Vagina (tissue), 2 donors: ENCODE data around the gene IRF5. TPM values are rescaled to one million over a fixed set of nuclear protein-coding genes. Genes with fewer than 3 reads are reported as not detected.
"Not testable (repeated sequence)": the region's sequence is repeated elsewhere in the genome, so short reads cannot be mapped to it uniquely, and the experiment has no call there.

Source experiments
- DNase-seq, 2 donors: peaks; one replicate each; pipeline ENCODE4 v3.0.0-alpha.2; 2017; ENCODE audit errors: extremely low spot score in 2 of 2
- H3K27ac ChIP-seq: fragments of 200-600 bp; sonication (generic); one replicate; pipeline ENCODE4 v1.5.1; 2019
- H3K27me3 ChIP-seq: fragments of 200-600 bp; sonication (generic); one replicate; pipeline ENCODE4 v1.5.1; 2019
- H3K36me3 ChIP-seq, 2 donors: fragments of 200-600 bp; sonication (generic); one replicate each; pipeline ENCODE4 v1.5.1; 2017 to 2019
- H3K4me1 ChIP-seq: fragments of 200-600 bp; sonication (generic); one replicate; pipeline ENCODE4 v1.5.1; 2019
- H3K4me3 ChIP-seq, 2 donors: fragments of 200-600 bp; sonication (generic); 1 replicate in 1 of 2; 2 replicates in 1 of 2; pipeline ENCODE4 v1.5.1; 2016 to 2019
- H3K9me3 ChIP-seq: fragments of 200-600 bp; sonication (generic); one replicate; pipeline ENCODE4 v1.5.1; 2019
- POLR2A ChIP-seq, 2 donors: fragments of 450-650 bp; IDR thresholded peaks; one replicate each; pipeline ENCODE4 v1.6.1; 2017; ENCODE audit warnings: antibody characterized with exemption in 2 of 2, mild to moderate bottlenecking in 2 of 2, moderate library complexity in 2 of 2
- POLR2AphosphoS5 ChIP-seq, 2 donors: sonication (generic); formaldehyde crosslinking; IDR thresholded peaks; one replicate each; pipeline ENCODE4 v1.9.0; 2017; ENCODE audit warnings: antibody characterized with exemption in 2 of 2, mild to moderate bottlenecking in 2 of 2, low read depth in 1 of 2; ENCODE audit not compliant: insufficient read depth in 1 of 2
- intact Hi-C: fragments of 100-400 bp; cut with DNase I; formaldehyde crosslinking; loops from one replicate; pipeline ENCODE4 v1.15.1; 2023
- total RNA-seq: library from RNA; depleted of rRNA; stranded (reverse); fragments of >200 nt; gene quantifications from one replicate; pipeline ENCODE4 v1.2.3, GENCODE V29; 2016
- TF ChIP-seq, protein P1 (sequence below), 3 experiments: fragments of 450-650 bp in 2 of 3; fragments of 200-600 bp in 1 of 3; sonication (generic) in 1 of 3; IDR thresholded peaks; one replicate each; pipeline ENCODE4 v1.5.1; 2017 to 2019; ENCODE audit warnings: antibody characterized with exemption in 3 of 3, mild to moderate bottlenecking in 2 of 3, moderate library complexity in 2 of 3

Gene IRF5
- total RNA-seq, 1 donor from 2014 or later = 15.0 TPM

- DNase-seq = no peak
- Histone ChIP-seq H3K27me3 (no peaks in the 10 kb centered on the region), H3K9me3 (no peaks in the 10 kb centered on the region), H3K4me3 (peak within 1 kb of the TSS; percentile 10 to 40), H3K27ac (no peak within 1 kb of the TSS), H3K4me1 (peaks cover 24% of the 10 kb centered on the region), H3K36me3 (no peaks in the 10 kb centered on the region)
- intact Hi-C loops = loop anchor here (10.0 kb wide), 1 partner anchor 174 kb away; no protein-coding TSS in a partner anchor
- TF ChIP-seq, protein P1, sequence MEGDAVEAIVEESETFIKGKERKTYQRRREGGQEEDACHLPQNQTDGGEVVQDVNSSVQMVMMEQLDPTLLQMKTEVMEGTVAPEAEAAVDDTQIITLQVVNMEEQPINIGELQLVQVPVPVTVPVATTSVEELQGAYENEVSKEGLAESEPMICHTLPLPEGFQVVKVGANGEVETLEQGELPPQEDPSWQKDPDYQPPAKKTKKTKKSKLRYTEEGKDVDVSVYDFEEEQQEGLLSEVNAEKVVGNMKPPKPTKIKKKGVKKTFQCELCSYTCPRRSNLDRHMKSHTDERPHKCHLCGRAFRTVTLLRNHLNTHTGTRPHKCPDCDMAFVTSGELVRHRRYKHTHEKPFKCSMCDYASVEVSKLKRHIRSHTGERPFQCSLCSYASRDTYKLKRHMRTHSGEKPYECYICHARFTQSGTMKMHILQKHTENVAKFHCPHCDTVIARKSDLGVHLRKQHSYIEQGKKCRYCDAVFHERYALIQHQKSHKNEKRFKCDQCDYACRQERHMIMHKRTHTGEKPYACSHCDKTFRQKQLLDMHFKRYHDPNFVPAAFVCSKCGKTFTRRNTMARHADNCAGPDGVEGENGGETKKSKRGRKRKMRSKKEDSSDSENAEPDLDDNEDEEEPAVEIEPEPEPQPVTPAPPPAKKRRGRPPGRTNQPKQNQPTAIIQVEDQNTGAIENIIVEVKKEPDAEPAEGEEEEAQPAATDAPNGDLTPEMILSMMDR (IDR thresholded peaks at IDR 0.05) = no peak
Observed at GRCh38 chr7:128910569-128910945, 27.2 kb upstream of the IRF5 start, which contains the start of gene KCP. KCP (minus strand) TSS chr7:128910709; CDS start chr7:128910676, 33 bp downstream.

- Histone ChIP-seq H3K36me3 (no peaks in the 10 kb centered on the region), H3K9me3 (no peaks in the 10 kb centered on the region), H3K27ac (no peak overlapping the region), H3K4me1 (peaks cover 30% of the 10 kb centered on the region), H3K4me3 (no peak overlapping the region), H3K27me3 (no peaks in the 10 kb centered on the region)
- intact Hi-C loops = loop anchor here (10.0 kb wide), 1 partner anchor 173 kb away; no protein-coding TSS in a partner anchor
- DNase-seq = no peak
- TF ChIP-seq POLR2AphosphoS5 (IDR thresholded peaks at IDR 0.05; ENCODE audit: insufficient read depth in 1 of 2, low read depth in 1 of 2) (no peak), POLR2A (IDR thresholded peaks at IDR 0.05) (no peak)
Observed at GRCh38 chr7:128911423-128912031, 26.2 kb upstream of the IRF5 start.

GRCh38 chr7:128912281-128912680 lies 25.4 kb upstream of the IRF5 start:
- intact Hi-C loops = loop anchor here (10.0 kb wide), 1 partner anchor 173 kb away; no protein-coding TSS in a partner anchor
- H3K4me1 ChIP-seq = peaks cover 30% of the 10 kb centered on the region
- no peak overlapping the region for H3K27ac ChIP-seq
- DNase-seq = no peak
- no peaks in the 10 kb centered on the region for H3K27me3 ChIP-seq
- no peak overlapping the region for H3K4me3 ChIP-seq
- TF ChIP-seq, protein P1 (IDR thresholded peaks at IDR 0.05) = no peak
- no peak for TF ChIP-seq POLR2A (IDR thresholded peaks at IDR 0.05)
- no peak for TF ChIP-seq POLR2AphosphoS5 (IDR thresholded peaks at IDR 0.05; ENCODE audit: insufficient read depth in 1 of 2, low read depth in 1 of 2)
- H3K9me3 ChIP-seq = no peaks in the 10 kb centered on the region
- no peaks in the 10 kb centered on the region for H3K36me3 ChIP-seq

- not testable (repeated sequence) for H3K27ac ChIP-seq, H3K36me3 ChIP-seq, H3K4me3 ChIP-seq, H3K27me3 ChIP-seq, H3K9me3 ChIP-seq, DNase-seq
- peaks cover 30% of the 10 kb centered on the region for H3K4me1 ChIP-seq
- intact Hi-C loops = loop anchor here (10.0 kb wide), 1 partner anchor 172 kb away; no protein-coding TSS in a partner anchor
Observed at GRCh38 chr7:128912709-128913495, 24.8 kb upstream of the IRF5 start.

DNA sequence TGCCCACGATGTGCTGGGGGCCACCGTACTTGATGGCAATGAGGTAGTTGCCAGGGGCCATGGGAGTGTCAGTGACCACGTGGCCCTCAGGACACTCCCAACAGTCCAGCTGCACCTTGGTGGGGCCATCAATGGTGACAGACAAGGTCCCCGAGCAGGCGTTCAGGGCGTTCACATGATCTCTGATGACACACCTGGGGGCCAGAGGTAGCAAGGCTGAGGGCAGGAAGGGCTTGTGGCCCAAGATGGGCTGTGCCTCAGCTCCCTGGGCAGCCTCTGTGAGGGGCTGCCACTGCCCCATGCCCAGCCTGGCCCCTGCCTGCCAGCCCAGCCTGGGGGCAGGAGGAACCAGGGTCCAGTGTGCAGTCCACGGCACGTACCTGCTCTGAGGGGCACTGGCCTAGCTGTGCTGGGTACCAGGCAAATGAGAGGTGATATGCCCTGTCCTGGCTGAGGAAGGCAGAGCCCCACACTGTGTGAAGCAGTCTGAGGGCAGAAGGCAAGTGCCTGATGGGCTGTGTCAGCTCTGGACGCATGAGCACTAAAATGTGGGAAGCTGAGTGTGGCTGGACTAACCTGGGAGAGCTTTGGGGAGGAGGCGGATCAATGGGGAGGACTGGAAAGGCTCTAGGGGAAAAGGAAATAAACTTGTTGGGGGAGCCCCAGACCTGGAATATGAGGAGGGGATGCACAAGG lies 23.7 kb upstream of the IRF5 start:
- intact Hi-C loops = loop anchor here (10.0 kb wide), 1 partner anchor 171 kb away; no protein-coding TSS in a partner anchor
- no peak for DNase-seq

More for the DNA sequence above, 23.7 kb upstream of the IRF5 start:
- Histone ChIP-seq H3K27me3 (no peaks in the 10 kb centered on the region), H3K36me3 (no peaks in the 10 kb centered on the region), H3K9me3 (no peaks in the 10 kb centered on the region), H3K27ac (no peak overlapping the region), H3K4me3 (no peak overlapping the region), H3K4me1 (peaks cover 30% of the 10 kb centered on the region)
- TF ChIP-seq POLR2AphosphoS5 (IDR thresholded peaks at IDR 0.05; ENCODE audit: insufficient read depth in 1 of 2, low read depth in 1 of 2) = no peak
- TF ChIP-seq POLR2A (IDR thresholded peaks at IDR 0.05) = no peak
- TF ChIP-seq, protein P1 (IDR thresholded peaks at IDR 0.05) = no peak
